IMR-90 (cell line): ENCODE results near the gene DDX59. TPM values are rescaled to one million over a fixed set of nuclear protein-coding genes. Genes with fewer than 3 reads are reported as not detected.

Source experiments
- ATAC-seq: fragments of 200-7000 bp; cut with Tn5 transposase; 2 replicates; pipeline ENCODE4 v1.9.1; 2020; ENCODE audit warnings: low read depth, mild to moderate bottlenecking, moderate library complexity
- BruUV-seq: library from RNA; stranded (reverse); fragments of 400-500 nt; replicated peaks from 2 replicates; lab custom pipeline; 2021; lab: Mats Ljungman, UMichigan
- CTCF ChIA-PET: fragments of 300-600 bp; formaldehyde crosslinking; extraction: SDS; loops from one replicate; lab custom pipeline; 2021; ENCODE audit warnings: antibody characterized with exemption; lab: Yijun Ruan, JAX
- POLR2A ChIA-PET: fragments of 300-600 bp; sonication (Branson Sonifier 250); formaldehyde crosslinking; loops from one replicate; lab custom pipeline; 2022; ENCODE audit warnings: antibody characterized with exemption; ENCODE audit not compliant: unreplicated experiment; lab: Charles Lee
- DNase-seq: peaks from one replicate; pipeline ENCODE4 v3.0.0; 2013
- H2AFZ ChIP-seq: replicated peaks from 2 replicates; pipeline ENCODE3; 2013; ENCODE audit warnings: low read length, mild to moderate bottlenecking; ENCODE audit not compliant: poor library complexity
- H2AK5ac ChIP-seq: 2 replicates; pipeline ENCODE4 v1.6.1; 2013; ENCODE audit warnings: low read depth, low read length, inconsistent platforms
- H2AK9ac ChIP-seq: replicated peaks from 2 replicates; pipeline ENCODE3; 2013; ENCODE audit warnings: mild to moderate bottlenecking, low read depth, low read length, moderate library complexity; ENCODE audit not compliant: poor library complexity
- H2BK120ac ChIP-seq: 2 replicates; pipeline ENCODE4 v1.6.1; 2013; ENCODE audit warnings: low read depth, low read length, inconsistent platforms
- H2BK15ac ChIP-seq: 3 replicates; pipeline ENCODE4 v1.6.1; 2013; ENCODE audit warnings: low read depth, low read length, inconsistent platforms
- H2BK20ac ChIP-seq: 2 replicates; pipeline ENCODE4 v1.6.1; 2013; ENCODE audit warnings: low read depth, mild to moderate bottlenecking, inconsistent platforms, low read length, moderate library complexity
- H2BK5ac ChIP-seq: 2 replicates; pipeline ENCODE4 v1.6.1; 2013; ENCODE audit warnings: mild to moderate bottlenecking, low read depth, low read length, inconsistent platforms; ENCODE audit not compliant: poor library complexity, severe bottlenecking
- H3K14ac ChIP-seq: replicated peaks from 2 replicates; pipeline ENCODE4 v1.6.1; 2013; ENCODE audit warnings: low read depth, low read length, inconsistent platforms
- H3K18ac ChIP-seq: 2 replicates; pipeline ENCODE4 v1.6.1; 2013; ENCODE audit warnings: low read depth, low read length, control low read depth
- H3K23ac ChIP-seq: 2 replicates; pipeline ENCODE4 v1.6.1; 2013; ENCODE audit warnings: low read depth, low read length, inconsistent platforms
- H3K27ac ChIP-seq: 2 replicates; pipeline ENCODE4 v1.5.1; 2013; ENCODE audit warnings: mild to moderate bottlenecking, control low read depth, low read length; ENCODE audit not compliant: insufficient read depth
- H3K27me3 ChIP-seq: 2 replicates; pipeline ENCODE4 v1.6.1; 2013; ENCODE audit warnings: low read length; ENCODE audit not compliant: control insufficient read depth, insufficient read depth
- H3K36me3 ChIP-seq: 2 replicates; pipeline ENCODE4 v1.6.1; 2013; ENCODE audit warnings: low read length, mixed read lengths; ENCODE audit not compliant: control insufficient read depth, insufficient read depth
- H3K4ac ChIP-seq: 2 replicates; pipeline ENCODE4 v1.6.1; 2013; ENCODE audit warnings: low read depth, low read length, inconsistent platforms
- H3K4me1 ChIP-seq: 2 replicates; pipeline ENCODE4 v1.6.1; 2013; ENCODE audit warnings: low read length, mixed read lengths; ENCODE audit not compliant: control insufficient read depth, insufficient read depth
- H3K4me2 ChIP-seq: 2 replicates; pipeline ENCODE4 v1.6.1; 2013; ENCODE audit warnings: low read depth, mild to moderate bottlenecking, control low read depth, low read length, moderate library complexity
- H3K4me3 ChIP-seq: 2 replicates; pipeline ENCODE4 v1.5.1; 2013; ENCODE audit warnings: low read depth, mild to moderate bottlenecking, control low read depth, low read length, moderate library complexity; ENCODE audit not compliant: insufficient read depth
- H3K56ac ChIP-seq: 2 replicates; pipeline ENCODE4 v1.6.1; 2013; ENCODE audit warnings: low read length, inconsistent platforms; ENCODE audit not compliant: insufficient read depth; ENCODE audit errors: extremely low read depth
- H3K79me1 ChIP-seq, 2 experiments: 2 replicates each; pipeline ENCODE4 v1.6.1; 2013; ENCODE audit warnings: low read length in 2 of 2, inconsistent platforms in 1 of 2, low read depth in 1 of 2
- H3K9ac ChIP-seq: 2 replicates; pipeline ENCODE4 v1.6.1; 2013; ENCODE audit warnings: low read depth, low read length, control low read depth
- H3K9me1 ChIP-seq: 2 replicates; pipeline ENCODE4 v1.6.1; 2013; ENCODE audit warnings: low read length, inconsistent platforms; ENCODE audit not compliant: insufficient read depth
- H3K9me3 ChIP-seq: 2 replicates; pipeline ENCODE4 v1.6.1; 2013; ENCODE audit warnings: low read length; ENCODE audit not compliant: control insufficient read depth, insufficient read depth
- H4K20me1 ChIP-seq: 2 replicates; pipeline ENCODE4 v1.6.1; 2013; ENCODE audit warnings: low read length, inconsistent platforms; ENCODE audit not compliant: insufficient read depth
- H4K5ac ChIP-seq: 2 replicates; pipeline ENCODE4 v1.6.1; 2013; ENCODE audit warnings: mild to moderate bottlenecking, low read depth, low read length, control low read depth
- H4K8ac ChIP-seq, 2 experiments: 2 replicates each; pipeline ENCODE4 v1.6.1; 2013; ENCODE audit warnings: low read depth in 2 of 2, low read length in 2 of 2, control low read depth in 1 of 2, inconsistent platforms in 1 of 2
- H4K91ac ChIP-seq: 2 replicates; pipeline ENCODE4 v1.6.1; 2013; ENCODE audit warnings: low read depth, low read length, inconsistent platforms; ENCODE audit not compliant: insufficient read depth
- BHLHE40 ChIP-seq: fragments of 150-350 bp; IDR thresholded peaks from 2 replicates; pipeline ENCODE4 v1.6.1; 2016; ENCODE audit warnings: mild to moderate bottlenecking, low read depth, low read length
- CEBPB ChIP-seq: IDR thresholded peaks from 2 replicates; pipeline ENCODE4 v1.6.1; 2012; ENCODE audit warnings: low read depth, low read length, improper control_type of control experiment
- CHD1 ChIP-seq: IDR thresholded peaks from 2 replicates; pipeline ENCODE4 v1.6.1; 2012; ENCODE audit warnings: low read depth, low read length, improper control_type of control experiment
- CTCF ChIP-seq: conservative IDR thresholded peaks from 2 replicates; pipeline ENCODE4 v1.5.1; 2012; ENCODE audit warnings: mild to moderate bottlenecking, low read depth, low read length, improper control_type of control experiment
- ELK1 ChIP-seq: fragments of 150-350 bp; IDR thresholded peaks from 2 replicates; pipeline ENCODE4 v1.6.1; 2016; ENCODE audit warnings: low read depth, mild to moderate bottlenecking, low read length, moderate library complexity, borderline replicate concordance
- FOS ChIP-seq: fragments of 150-350 bp; IDR thresholded peaks from 2 replicates; pipeline ENCODE4 v1.6.1; 2016; ENCODE audit warnings: low read depth, low read length
- MAFK ChIP-seq: IDR thresholded peaks from 2 replicates; pipeline ENCODE4 v1.6.1; 2012; ENCODE audit warnings: low read depth, low read length, improper control_type of control experiment
- MAZ ChIP-seq: IDR thresholded peaks from 2 replicates; pipeline ENCODE4 v1.6.1; 2012; ENCODE audit warnings: low read depth, mild to moderate bottlenecking, low read length, improper control_type of control experiment, moderate library complexity, borderline replicate concordance
- MXI1 ChIP-seq: IDR thresholded peaks from 2 replicates; pipeline ENCODE4 v1.6.1; 2012; ENCODE audit warnings: low read depth, mild to moderate bottlenecking, low read length, moderate library complexity, borderline replicate concordance
- NFE2L2 ChIP-seq: fragments of 150-350 bp; IDR thresholded peaks from 2 replicates; pipeline ENCODE4 v1.6.1; 2016; ENCODE audit warnings: low read depth, mild to moderate bottlenecking, low read length
- POLR2A ChIP-seq: IDR thresholded peaks from 2 replicates; pipeline ENCODE4 v1.6.1; 2012; ENCODE audit warnings: mild to moderate bottlenecking, low read depth, low read length
- RAD21 ChIP-seq: IDR thresholded peaks from 2 replicates; pipeline ENCODE4 v1.6.1; 2012; ENCODE audit warnings: low read length, improper control_type of control experiment
- RCOR1 ChIP-seq: IDR thresholded peaks from 2 replicates; pipeline ENCODE4 v1.6.1; 2012; ENCODE audit warnings: mild to moderate bottlenecking, low read length, improper control_type of control experiment; ENCODE audit not compliant: insufficient replicate concordance
- RFX5 ChIP-seq: IDR thresholded peaks from 2 replicates; pipeline ENCODE4 v1.8.0; 2012; ENCODE audit warnings: low read depth, mild to moderate bottlenecking, low read length, moderate library complexity
- SMC3 ChIP-seq: fragments of 150-350 bp; IDR thresholded peaks from 2 replicates; pipeline ENCODE4 v1.6.1; 2016; ENCODE audit warnings: low read depth, mild to moderate bottlenecking, antibody characterized with exemption, low read length, moderate library complexity
- USF2 ChIP-seq: fragments of 150-350 bp; IDR thresholded peaks from 2 replicates; pipeline ENCODE4 v1.6.1; 2017; ENCODE audit warnings: mild to moderate bottlenecking, antibody characterized with exemption, low read length, low read depth
- dilution Hi-C: fragments of 300-500 bp; cut with HindIII; formaldehyde crosslinking; loops from one replicate; pipeline ENCODE4 v1.14.3; 2018; ENCODE audit warnings: low sequenced_read_pairs; ENCODE audit not compliant: unreplicated experiment
- in situ Hi-C: fragments of 300-500 bp; cut with MboI; formaldehyde crosslinking; loops from 3 replicates; pipeline ENCODE4 v1.14.3; 2019; ENCODE audit warnings: low sequenced_read_pairs, inconsistent platforms, mixed read lengths
- intact Hi-C: fragments of 100-400 bp; cut with micrococcal nuclease; formaldehyde crosslinking; loops from 2 replicates; pipeline ENCODE4 v1.10.0; 2022
- polyA plus RNA-seq, 3 experiments: library from polyadenylated mRNA; depleted of rRNA; stranded (reverse); fragments of >200 nt; gene quantifications; 2 replicates each; pipeline ENCODE4 v1.2.3, GENCODE V29; 2012; ENCODE audit warnings: low replicate concordance in 1 of 3
- total RNA-seq: library from RNA; depleted of rRNA; stranded (reverse); fragments of >200 nt; gene quantifications from 2 replicates; pipeline ENCODE4 v1.2.3, GENCODE V29; 2012

The DDX59 gene
- total and polyA plus RNA-seq, 2 of the 4 experiments (the other 2 are of a cell fraction): 8.6 to 9.1 TPM

GRCh38 chr1:200708161-200708560, 38.5 kb upstream of the DDX59 start:
- intact Hi-C loops: no loop called here
- ChIA-PET CTCF (no interaction called here), POLR2A (no interaction called here)
- Histone ChIP-seq H3K27me3 (no peaks in the 10 kb centered on the region), H3K4ac (no peak overlapping the region), H4K8ac (no peak overlapping the region), H2BK15ac (no peak overlapping the region), H3K4me3 (no peak overlapping the region), H2BK20ac (no peak overlapping the region), H3K4me1 (no peaks in the 10 kb centered on the region), H3K4me2 (no peak overlapping the region), H3K36me3 (no peaks in the 10 kb centered on the region), H2BK120ac (no peak overlapping the region), H2AK9ac (no peak overlapping the region), H4K20me1 (no peaks in the 10 kb centered on the region), H4K91ac (no peak overlapping the region), H3K9ac (no peak overlapping the region), H2AK5ac (no peak overlapping the region), H3K18ac (no peak overlapping the region), H3K9me1 (peaks cover 3% of the 10 kb centered on the region; the same call in 1 of the 2 replicates), H3K79me1 (no peaks in the 10 kb centered on the region), H3K23ac (no peak overlapping the region), H3K14ac (no peak overlapping the region), H2BK5ac (no peak overlapping the region), H3K56ac (no peak overlapping the region), H2AFZ (no peak overlapping the region), H3K9me3 (no peaks in the 10 kb centered on the region), H3K27ac (no peak overlapping the region), H4K5ac (no peak overlapping the region)
- in situ Hi-C loops: no loop called here
- DNase-seq: no peak
- TF ChIP-seq MAFK (no peak), ELK1 (no peak), MXI1 (no peak), MAZ (no peak), BHLHE40 (no peak), USF2 (no peak), CEBPB (no peak), RFX5 (no peak), CHD1 (no peak), SMC3 (no peak), RAD21 (no peak), CTCF (no peak), POLR2A (no peak), NFE2L2 (no peak), FOS (no peak), RCOR1 (no peak)
- no peak; the same call in 1 of the 2 replicates for ATAC-seq
- BruUV-seq: no TSS peak
- dilution Hi-C loops: no loop called here
